Psoas muscle (tissue), 8 donors: ENCODE measurements around the gene LMF1. TPM values are rescaled to one million over a fixed set of nuclear protein-coding genes. Genes with fewer than 3 reads are reported as not detected.

Experiments
- ATAC-seq, 4 donors: fragments of 200-7000 bp; cut with Tn5 transposase; one replicate each; pipeline ENCODE4 v1.9.1; 2020; ENCODE audit warnings: moderate library complexity in 3 of 4, mild to moderate bottlenecking in 2 of 4
- DNase-seq, 2 donors: peaks; one replicate each; pipeline ENCODE4 v3.0.0-alpha.2; 2020
- H3K27ac ChIP-seq: fragments of 200-600 bp; one replicate; pipeline ENCODE4 v1.8.0; 2022
- H3K27me3 ChIP-seq, 3 donors: fragments of 200-600 bp in 1 of 3; one replicate each; pipeline versions ENCODE4 v1.6.1 to v1.8.0; 2013 to 2022; ENCODE audit warnings: low read length in 2 of 3, mild to moderate bottlenecking in 2 of 3, moderate library complexity in 1 of 3; ENCODE audit not compliant: insufficient read depth in 3 of 3
- H3K36me3 ChIP-seq, 2 donors: fragments of 200-600 bp in 1 of 2; one replicate each; pipeline versions ENCODE4 v1.6.1 to v1.8.0; 2013 to 2022; ENCODE audit warnings: low read depth in 1 of 2, mild to moderate bottlenecking in 1 of 2, moderate library complexity in 1 of 2; ENCODE audit not compliant: insufficient read depth in 1 of 2
- H3K4me1 ChIP-seq: fragments of 200-600 bp; one replicate; pipeline ENCODE4 v1.8.0; 2022
- H3K4me3 ChIP-seq: fragments of 200-600 bp; one replicate; pipeline ENCODE4 v1.8.0; 2022; ENCODE audit warnings: mild to moderate bottlenecking
- H3K9me3 ChIP-seq: fragments of 200-600 bp; one replicate; pipeline ENCODE4 v1.8.0; 2022
- CTCF ChIP-seq: fragments of 200-600 bp; IDR thresholded peaks from one replicate; pipeline ENCODE4 v1.8.0; 2022; ENCODE audit warnings: antibody characterized with exemption
- WGBS, 3 donors: extraction: QIAGEN DNeasy Blood & Tissue Kit; methylation state at CpG; one replicate each; pipeline versions ENCODE4 v1.1.6 to v1.1.7; 2013; 5-methylcytosine and 5-hydroxymethylcytosine counted together
- intact Hi-C, 2 donors: fragments of 100-400 bp; cut with DNase I; formaldehyde crosslinking; loops; one replicate each; pipeline versions ENCODE4 v1.11.0 to v1.14.2; 2022
- polyA plus RNA-seq, 3 donors: library from polyadenylated mRNA; stranded (reverse); fragments of 200-250 nt; gene quantifications; one replicate each; pipeline ENCODE4 v1.2.3, GENCODE V29; 2013
- total RNA-seq, 4 donors: library from RNA; stranded (reverse); fragmentation: NEBNext Ultra II Directional in 2 of 4; extraction: Animal tissue kit (Norgen Biotek cat#: 25700) in 2 of 4; gene quantifications; one replicate each; pipeline versions ENCODE4 v1.2.1 to v1.2.4, GENCODE V29; 2021 to 2023
- donor health status: healthy with polysubstance abuse.
- donor health status: DM: no; HTN: no; CAD: no; lungs with moderate emphysema.
- donor health status: Bipolar disorder and iron deficiency.
- donor health status: healthy.
- donor health status: DM: yes; HTN: yes; CAD: no.
- donor health status: DM: no; HTN: no; CAD: no.
- donor health status: DM: no; HTN: no; CAD: no.
- donor health status: DM: yes; HTN: yes; CAD: no.

The LMF1 gene
- total and polyA plus RNA-seq, 7 donors, result 1.9 to 9.0 (median 4.0) TPM

- 90 to 94% (median 92%) methylated on average over 11 of the region's 11 CpGs for WGBS, 3 donors
- H3K27ac ChIP-seq, result no peak overlapping the region
- no peaks in the 10 kb centered on the region for H3K36me3 ChIP-seq
- H3K4me3 ChIP-seq, result no peak overlapping the region
- no peaks in the 10 kb centered on the region for H3K9me3 ChIP-seq
- DNase-seq (peak in 1 of 2 donors; percentile 6), ATAC-seq (no peak)
- H3K4me1 ChIP-seq, result no peaks in the 10 kb centered on the region
- no peak for TF ChIP-seq CTCF
- intact Hi-C loops, result no loop called here
- no peaks in the 10 kb centered on the region for H3K27me3 ChIP-seq
Measured at GRCh38 chr16:891353-891740, 79.4 kb downstream of the LMF1 start.

- intact Hi-C loops, result no loop called here
- DNase-seq (peak; percentile 7 to 25), ATAC-seq (no peak)
- no peaks in the 10 kb centered on the region for H3K9me3 ChIP-seq
- H3K36me3 ChIP-seq, result no peaks in the 10 kb centered on the region
- no peak overlapping the region for H3K27ac ChIP-seq
- WGBS, 3 donors, result 72 to 76% (median 75%) methylated on average over 20 of the region's 20 CpGs
- no peaks in the 10 kb centered on the region for H3K27me3 ChIP-seq
- H3K4me1 ChIP-seq, result no peaks in the 10 kb centered on the region
- no peak for TF ChIP-seq CTCF
- no peak overlapping the region for H3K4me3 ChIP-seq
Measured at GRCh38 chr16:890716-891352, 80.0 kb downstream of the LMF1 start.

GRCh38 chr16:890217-890616, 80.6 kb downstream of the LMF1 start:
- ATAC-seq, result no peak
- intact Hi-C loops, result no loop called here
- no peak overlapping the region for H3K4me3 ChIP-seq
- peak; percentile 3 to 49 for DNase-seq
- H3K36me3 ChIP-seq, result no peaks in the 10 kb centered on the region
- no peaks in the 10 kb centered on the region for H3K4me1 ChIP-seq
- no peak overlapping the region for H3K27ac ChIP-seq
- WGBS, 3 donors, result 45 to 63% (median 47%) methylated on average over 14 to 15 of the region's 15 CpGs
- H3K9me3 ChIP-seq, result no peaks in the 10 kb centered on the region
- TF ChIP-seq CTCF, result no peak
- no peaks in the 10 kb centered on the region for H3K27me3 ChIP-seq

- no peaks in the 10 kb centered on the region for H3K36me3 ChIP-seq
- peak; percentile 3 to 31 for DNase-seq
Measured at GRCh38 chr16:889586-889985, 81.2 kb downstream of the LMF1 start.

More at GRCh38 chr16:889586-889985, 81.2 kb downstream of the LMF1 start:
- Histone ChIP-seq H3K27ac (no peak overlapping the region), H3K27me3 (no peaks in the 10 kb centered on the region), H3K4me1 (no peaks in the 10 kb centered on the region), H3K9me3 (peaks cover 5% of the 10 kb centered on the region), H3K4me3 (no peak overlapping the region)
- WGBS, 3 donors, result 83 to 95% (median 91%) methylated on average over 11 of the region's 11 CpGs
- TF ChIP-seq CTCF, result no peak
- ATAC-seq, result no peak
- intact Hi-C loops, result no loop called here
